Tibial nerve (tissue), 3 donors: ENCODE measurements around the gene ACAA1.

Experiments used
- EP300 ChIP-seq, 2 donors: sonication (generic); formaldehyde crosslinking; IDR thresholded peaks; one replicate each; pipeline ENCODE4 v1.6.1; 2017; ENCODE audit warnings: antibody characterized with exemption in 2 of 2, mild to moderate bottlenecking in 1 of 2
- POLR2A ChIP-seq, 2 donors: fragments of 450-650 bp; IDR thresholded peaks; one replicate each; pipeline ENCODE4 v1.6.1; 2017; ENCODE audit warnings: antibody characterized with exemption in 2 of 2, mild to moderate bottlenecking in 2 of 2, moderate library complexity in 2 of 2

DNA sequence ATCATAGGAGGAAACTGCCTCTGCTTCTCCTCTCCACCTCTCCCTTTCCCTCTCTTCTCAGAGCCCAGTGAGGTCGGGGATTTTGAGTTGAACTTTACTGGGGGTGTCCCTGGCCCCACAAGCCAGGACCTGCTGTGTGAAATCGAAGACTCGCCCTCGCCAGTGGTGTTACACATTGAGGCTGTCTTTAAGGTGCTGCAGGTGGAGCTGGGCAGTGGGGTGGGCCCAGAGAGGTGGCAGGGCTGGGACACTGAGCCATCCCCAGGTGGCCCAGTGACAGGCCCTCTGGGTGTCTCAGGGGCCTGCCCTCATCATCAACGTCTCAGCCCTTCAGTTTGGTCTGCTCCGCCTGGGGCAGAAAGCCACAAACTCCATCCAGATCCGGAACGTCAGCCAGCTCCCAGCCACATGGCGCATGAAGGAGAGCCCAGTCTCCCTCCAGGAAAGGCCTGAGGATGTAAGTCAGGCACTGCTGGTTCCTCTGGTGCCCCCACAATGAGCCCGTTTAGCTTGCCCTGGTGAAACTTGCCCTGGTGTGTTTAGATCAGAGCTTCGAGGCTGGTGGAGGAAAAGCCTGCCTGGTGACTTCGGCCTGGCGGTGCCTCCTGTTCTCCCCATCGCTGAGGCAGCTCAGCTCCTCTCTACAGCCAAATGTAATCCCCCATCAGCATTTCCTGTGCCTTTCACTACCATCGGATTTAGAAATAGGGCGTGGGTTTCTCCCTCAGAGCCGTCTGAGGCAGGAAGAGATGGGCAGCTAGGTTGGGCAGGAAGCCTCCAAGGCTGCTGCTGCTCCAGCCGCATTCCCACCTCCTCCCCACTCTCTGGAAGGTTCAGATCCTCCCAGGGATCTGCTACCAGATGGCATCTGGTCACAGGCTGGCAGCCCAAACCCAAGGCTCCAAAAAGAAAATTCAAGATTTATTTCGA, 39.2 kb downstream of the ACAA1 start:
- TF ChIP-seq POLR2A (IDR thresholded peaks at IDR 0.05): no peak
- TF ChIP-seq EP300 (IDR thresholded peaks at IDR 0.05): no peak
